NB4 (cell line): ENCODE measurements around the gene ZNF484.
"Not testable (repeated sequence)": the region's sequence is repeated elsewhere in the genome, so short reads cannot be mapped to it uniquely, and the experiment has no call there.

Experiments used
- POLR2A ChIP-seq: IDR thresholded peaks from 2 replicates; pipeline ENCODE4 v1.6.1; 2011; ENCODE audit warnings: mild to moderate bottlenecking; ENCODE audit not compliant: insufficient read length; ENCODE audit errors: extremely low read depth
- TF ChIP-seq, protein P1 (sequence below): IDR thresholded peaks from 2 replicates; pipeline ENCODE4 v1.6.1; 2011; ENCODE audit warnings: low read depth, low read length

DNA sequence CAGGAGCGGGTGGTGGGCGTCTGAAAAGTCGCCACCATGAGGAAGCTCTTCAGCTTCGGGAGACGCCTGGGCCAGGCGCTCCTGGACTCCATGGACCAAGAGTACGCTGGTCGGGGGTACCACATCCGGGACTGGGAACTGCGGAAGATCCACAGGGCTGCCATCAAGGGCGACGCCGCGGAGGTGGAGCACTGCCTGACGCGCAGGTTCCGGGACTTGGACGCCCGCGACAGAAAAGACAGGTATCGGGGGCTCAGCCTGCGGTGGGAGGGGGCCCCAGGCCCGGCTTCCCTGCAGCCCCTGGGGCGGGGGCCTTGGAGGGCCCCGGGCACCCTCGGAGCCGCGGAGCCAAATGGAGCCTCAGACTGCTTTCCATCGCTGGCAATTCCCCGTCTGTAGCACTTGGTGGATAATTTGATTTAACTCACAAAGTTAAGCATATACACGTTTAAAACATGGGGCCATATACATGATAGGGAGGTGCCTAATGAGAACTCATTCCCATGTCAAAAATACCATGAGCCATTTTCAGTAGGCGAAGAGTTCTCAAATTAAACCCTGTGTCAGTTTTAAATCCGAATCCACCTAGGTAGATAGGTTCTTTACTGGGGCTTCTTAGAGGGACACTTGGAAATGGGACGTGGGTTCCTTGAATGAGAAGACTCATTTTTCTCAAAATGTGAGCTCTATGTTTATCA lies 68.1 kb downstream of the ZNF484 start:
- TF ChIP-seq POLR2A, result not testable (repeated sequence)
- TF ChIP-seq, protein P1, sequence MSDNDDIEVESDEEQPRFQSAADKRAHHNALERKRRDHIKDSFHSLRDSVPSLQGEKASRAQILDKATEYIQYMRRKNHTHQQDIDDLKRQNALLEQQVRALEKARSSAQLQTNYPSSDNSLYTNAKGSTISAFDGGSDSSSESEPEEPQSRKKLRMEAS, result not testable (repeated sequence)
